Activated naive CD4-positive, alpha-beta T cell treated with anti-CD3 and anti-CD28 coated beads, Interleukin-2, amount 50 U/mL, for 24 hours (primary cell): Measurements from ENCODE around the gene ZNF609.

ENCODE experiments used
- H3K27ac Mint-ChIP-seq: one replicate; pipeline ENCODE4 v1.8.0; 2021; ENCODE audit warnings: mild to moderate bottlenecking, mixed read lengths
- H3K27me3 Mint-ChIP-seq: one replicate; pipeline ENCODE4 v1.8.0; 2021; ENCODE audit warnings: mixed read lengths
- H3K36me3 Mint-ChIP-seq: one replicate; pipeline ENCODE4 v1.8.0; 2021; ENCODE audit warnings: mixed read lengths
- H3K4me1 Mint-ChIP-seq: one replicate; pipeline ENCODE4 v1.8.0; 2021; ENCODE audit warnings: mixed read lengths
- H3K4me3 Mint-ChIP-seq: one replicate; pipeline ENCODE4 v1.8.0; 2021; ENCODE audit warnings: mild to moderate bottlenecking, mixed read lengths
- H3K9me3 Mint-ChIP-seq: one replicate; pipeline ENCODE4 v1.8.0; 2021; ENCODE audit warnings: mixed read lengths

The ZNF609 gene, protein sequence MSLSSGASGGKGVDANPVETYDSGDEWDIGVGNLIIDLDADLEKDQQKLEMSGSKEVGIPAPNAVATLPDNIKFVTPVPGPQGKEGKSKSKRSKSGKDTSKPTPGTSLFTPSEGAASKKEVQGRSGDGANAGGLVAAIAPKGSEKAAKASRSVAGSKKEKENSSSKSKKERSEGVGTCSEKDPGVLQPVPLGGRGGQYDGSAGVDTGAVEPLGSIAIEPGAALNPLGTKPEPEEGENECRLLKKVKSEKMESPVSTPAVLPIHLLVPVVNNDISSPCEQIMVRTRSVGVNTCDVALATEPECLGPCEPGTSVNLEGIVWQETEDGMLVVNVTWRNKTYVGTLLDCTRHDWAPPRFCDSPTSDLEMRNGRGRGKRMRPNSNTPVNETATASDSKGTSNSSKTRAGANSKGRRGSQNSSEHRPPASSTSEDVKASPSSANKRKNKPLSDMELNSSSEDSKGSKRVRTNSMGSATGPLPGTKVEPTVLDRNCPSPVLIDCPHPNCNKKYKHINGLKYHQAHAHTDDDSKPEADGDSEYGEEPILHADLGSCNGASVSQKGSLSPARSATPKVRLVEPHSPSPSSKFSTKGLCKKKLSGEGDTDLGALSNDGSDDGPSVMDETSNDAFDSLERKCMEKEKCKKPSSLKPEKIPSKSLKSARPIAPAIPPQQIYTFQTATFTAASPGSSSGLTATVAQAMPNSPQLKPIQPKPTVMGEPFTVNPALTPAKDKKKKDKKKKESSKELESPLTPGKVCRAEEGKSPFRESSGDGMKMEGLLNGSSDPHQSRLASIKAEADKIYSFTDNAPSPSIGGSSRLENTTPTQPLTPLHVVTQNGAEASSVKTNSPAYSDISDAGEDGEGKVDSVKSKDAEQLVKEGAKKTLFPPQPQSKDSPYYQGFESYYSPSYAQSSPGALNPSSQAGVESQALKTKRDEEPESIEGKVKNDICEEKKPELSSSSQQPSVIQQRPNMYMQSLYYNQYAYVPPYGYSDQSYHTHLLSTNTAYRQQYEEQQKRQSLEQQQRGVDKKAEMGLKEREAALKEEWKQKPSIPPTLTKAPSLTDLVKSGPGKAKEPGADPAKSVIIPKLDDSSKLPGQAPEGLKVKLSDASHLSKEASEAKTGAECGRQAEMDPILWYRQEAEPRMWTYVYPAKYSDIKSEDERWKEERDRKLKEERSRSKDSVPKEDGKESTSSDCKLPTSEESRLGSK (N-terminal part only)

DNA sequence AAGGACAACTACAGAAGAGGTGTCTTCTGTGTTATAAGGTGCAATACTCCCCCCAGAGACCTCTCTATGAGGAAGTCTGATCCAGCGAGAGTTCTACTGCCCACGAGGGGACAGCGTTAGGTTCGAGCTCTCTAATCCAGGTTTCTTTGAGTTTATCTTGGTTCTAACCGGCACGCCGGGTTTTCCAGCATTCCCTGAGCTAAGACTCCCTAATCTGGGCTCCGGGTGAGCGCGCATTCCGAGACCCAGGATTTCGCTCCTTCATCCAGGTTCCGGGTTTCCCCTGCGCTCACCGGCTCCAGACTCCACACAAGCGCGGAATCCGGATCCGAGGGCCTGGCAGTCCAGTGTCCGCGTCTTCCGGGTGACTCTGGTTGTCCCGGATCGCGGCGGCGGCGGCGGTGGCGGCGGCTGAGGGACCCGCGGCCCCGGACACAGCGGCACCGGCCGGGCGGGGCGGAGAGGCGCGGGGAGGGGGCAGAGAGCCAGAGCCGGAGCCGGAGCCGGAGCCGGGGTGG lies at the start of gene ZNF609:
Gene ZNF609 (plus strand): TSS at position 373 of the 518 bp plus-strand sequence. CDS start 38,842 bp downstream, outside the sequence.
- Mint-ChIP-seq H3K9me3 (no peaks in the 10 kb centered on the region), H3K4me1 (peaks cover 87% of the 10 kb centered on the region), H3K36me3 (peaks cover 4% of the 10 kb centered on the region), H3K27me3 (no peaks in the 10 kb centered on the region), H3K4me3 (peak within 1 kb of the TSS; percentile 91), H3K27ac (peak within 1 kb of the TSS; percentile 96)

DNA sequence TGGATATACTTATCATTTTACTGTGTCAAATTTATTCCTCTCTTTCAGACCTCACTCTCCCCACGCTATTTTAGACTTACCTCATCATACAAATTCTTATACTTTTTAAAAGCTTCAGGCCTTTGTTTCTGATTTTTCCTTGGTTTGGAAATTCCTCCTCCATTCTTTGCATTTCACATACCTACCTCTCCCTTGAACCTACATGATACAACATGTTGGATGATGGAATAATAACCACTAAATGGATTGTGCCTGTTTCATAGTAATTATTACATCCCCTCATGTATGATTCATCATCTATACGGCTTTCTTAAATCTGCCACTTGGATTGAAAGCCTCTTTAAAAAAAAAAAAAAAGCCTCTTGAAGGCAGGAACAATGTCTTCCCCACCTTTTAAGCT lies 48.2 kb upstream of the ZNF609 start:
- Mint-ChIP-seq H3K9me3 (no peaks in the 10 kb centered on the region), H3K27ac (no peak overlapping the region)

DNA sequence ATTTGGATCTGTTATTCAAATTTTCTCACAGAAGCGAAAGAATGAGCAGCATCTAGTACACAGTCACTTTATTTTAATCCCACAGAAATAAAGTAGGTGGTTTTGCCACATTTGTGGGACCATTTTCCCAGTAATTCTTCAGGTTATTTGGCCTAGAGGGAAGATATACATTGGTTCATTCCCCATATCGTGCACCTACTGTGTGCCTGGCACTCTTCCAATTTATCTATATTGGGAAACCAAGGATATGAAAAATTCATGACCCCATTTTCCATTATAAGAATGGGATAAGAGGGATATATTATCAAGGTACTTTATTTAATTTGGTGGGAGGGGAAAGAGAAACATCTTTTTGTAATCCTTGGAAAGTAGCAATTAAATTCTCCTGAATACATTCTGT lies 37.7 kb upstream of the ZNF609 start:
- Mint-ChIP-seq H3K36me3 (peaks cover 8% of the 10 kb centered on the region), H3K9me3 (no peaks in the 10 kb centered on the region), H3K27me3 (no peaks in the 10 kb centered on the region), H3K27ac (no peak overlapping the region), H3K4me1 (peaks cover 19% of the 10 kb centered on the region), H3K4me3 (no peak overlapping the region)

More for the DNA sequence above, 48.2 kb upstream of the ZNF609 start:
- no peaks in the 10 kb centered on the region for H3K27me3 Mint-ChIP-seq
- no peak overlapping the region for H3K4me3 Mint-ChIP-seq
- H3K36me3 Mint-ChIP-seq = peaks cover 21% of the 10 kb centered on the region
- no peaks in the 10 kb centered on the region for H3K4me1 Mint-ChIP-seq

DNA sequence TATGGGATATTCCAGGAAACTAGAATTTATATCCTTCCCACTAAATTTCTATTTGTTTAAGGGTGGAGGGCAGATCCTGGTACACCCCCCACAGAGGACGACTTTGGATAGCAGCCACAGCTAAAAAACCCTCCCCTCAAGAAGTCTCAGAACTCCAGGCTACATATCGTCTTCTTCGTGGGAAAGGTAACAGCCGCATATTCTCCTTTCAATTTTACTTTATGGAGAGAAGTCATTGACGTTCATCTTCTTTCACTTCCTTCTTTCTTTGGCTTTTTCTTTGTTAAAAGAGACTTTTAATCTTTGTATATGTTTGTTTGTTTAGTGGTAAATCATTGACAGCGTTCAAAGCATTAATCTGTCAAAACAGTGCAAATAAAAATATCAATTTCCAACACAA lies 36.4 kb upstream of the ZNF609 start:
- H3K36me3 Mint-ChIP-seq = peaks cover 6% of the 10 kb centered on the region

DNA sequence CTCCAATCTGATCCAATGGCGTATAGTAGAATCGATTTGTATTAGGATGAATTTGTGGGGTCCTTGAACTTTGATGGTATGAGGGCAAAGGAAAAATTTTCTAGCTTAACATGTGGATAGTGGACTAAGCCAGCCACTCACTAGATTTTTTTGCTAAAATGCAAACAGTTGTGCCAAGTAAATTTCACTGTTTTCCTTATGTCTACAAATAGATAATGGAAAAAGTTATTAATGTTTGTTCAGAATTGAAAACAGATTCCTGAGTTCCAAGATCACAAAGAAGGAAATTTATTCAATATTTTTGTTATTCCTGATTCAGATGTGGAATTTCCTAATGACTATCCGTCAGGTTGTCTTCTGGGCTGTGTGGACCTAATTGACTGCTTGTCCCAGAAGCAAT lies 35.2 kb upstream of the ZNF609 start:
- H3K27me3 Mint-ChIP-seq = no peaks in the 10 kb centered on the region
- peaks cover 6% of the 10 kb centered on the region for H3K36me3 Mint-ChIP-seq
- no peaks in the 10 kb centered on the region for H3K9me3 Mint-ChIP-seq
- no peak overlapping the region for H3K4me3 Mint-ChIP-seq
- H3K4me1 Mint-ChIP-seq = peaks cover 39% of the 10 kb centered on the region
- H3K27ac Mint-ChIP-seq = no peak overlapping the region

More for the DNA sequence above, 36.4 kb upstream of the ZNF609 start:
- peaks cover 27% of the 10 kb centered on the region for H3K4me1 Mint-ChIP-seq
- no peak overlapping the region for H3K4me3 Mint-ChIP-seq
- no peaks in the 10 kb centered on the region for H3K27me3 Mint-ChIP-seq
- H3K9me3 Mint-ChIP-seq = no peaks in the 10 kb centered on the region
- H3K27ac Mint-ChIP-seq = no peak overlapping the region

DNA sequence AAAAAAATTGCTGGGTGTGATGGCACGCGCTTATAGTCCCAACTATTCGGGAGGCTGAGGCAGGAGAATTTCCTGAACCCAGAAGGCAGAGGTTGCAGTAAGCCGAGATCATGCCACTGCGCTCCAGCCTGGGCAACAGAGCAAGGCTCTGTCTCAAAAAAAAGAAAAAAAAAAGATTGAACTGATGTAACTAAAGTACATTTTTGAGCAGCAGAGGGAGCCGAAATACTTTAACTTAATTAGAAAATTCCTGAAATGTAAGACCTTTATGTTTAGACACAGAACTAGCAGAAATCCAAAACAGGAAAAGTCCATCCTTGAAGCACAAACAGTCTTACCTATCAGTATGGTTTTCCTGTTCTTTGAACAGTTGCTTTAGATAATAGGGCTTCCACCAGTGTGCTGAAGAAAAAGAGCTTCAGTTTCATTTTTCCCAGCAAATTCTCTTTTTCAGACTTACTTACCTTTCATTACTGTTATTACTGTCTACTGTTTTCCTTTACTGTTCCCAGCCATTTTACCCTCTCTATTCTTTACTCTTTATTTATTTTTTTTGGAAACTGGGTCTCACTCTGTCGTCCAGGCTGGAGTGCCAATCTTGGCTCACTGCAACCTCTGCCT lies 33.4 kb upstream of the ZNF609 start:
- Mint-ChIP-seq H3K27ac (peak overlapping the region; percentile 92), H3K4me3 (no peak overlapping the region), H3K36me3 (peaks cover 6% of the 10 kb centered on the region), H3K27me3 (no peaks in the 10 kb centered on the region), H3K9me3 (no peaks in the 10 kb centered on the region), H3K4me1 (peaks cover 50% of the 10 kb centered on the region)

DNA sequence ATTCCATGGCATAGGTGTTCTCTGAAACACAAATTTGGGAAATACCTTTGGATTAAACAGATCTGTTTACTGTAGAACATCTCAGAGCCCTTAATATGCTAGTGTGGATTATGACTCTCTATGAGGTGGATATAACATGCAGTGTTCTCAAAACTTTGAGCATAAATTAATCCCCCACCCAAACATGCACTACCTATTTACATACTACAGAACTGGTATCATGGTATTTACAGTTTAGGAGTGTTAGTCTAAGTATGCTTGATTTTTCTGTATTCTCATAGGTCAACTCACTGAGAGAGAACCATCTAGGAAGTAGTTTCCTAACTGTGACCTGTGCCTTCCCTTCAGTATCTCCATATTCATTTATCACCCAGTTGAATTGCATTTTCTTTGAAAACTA lies 30.9 kb upstream of the ZNF609 start:
- Mint-ChIP-seq H3K36me3 (peaks cover 6% of the 10 kb centered on the region), H3K4me3 (peak overlapping the region; percentile 70), H3K27me3 (no peaks in the 10 kb centered on the region), H3K27ac (peak overlapping the region; percentile 95), H3K9me3 (no peaks in the 10 kb centered on the region), H3K4me1 (peaks cover 57% of the 10 kb centered on the region)

DNA sequence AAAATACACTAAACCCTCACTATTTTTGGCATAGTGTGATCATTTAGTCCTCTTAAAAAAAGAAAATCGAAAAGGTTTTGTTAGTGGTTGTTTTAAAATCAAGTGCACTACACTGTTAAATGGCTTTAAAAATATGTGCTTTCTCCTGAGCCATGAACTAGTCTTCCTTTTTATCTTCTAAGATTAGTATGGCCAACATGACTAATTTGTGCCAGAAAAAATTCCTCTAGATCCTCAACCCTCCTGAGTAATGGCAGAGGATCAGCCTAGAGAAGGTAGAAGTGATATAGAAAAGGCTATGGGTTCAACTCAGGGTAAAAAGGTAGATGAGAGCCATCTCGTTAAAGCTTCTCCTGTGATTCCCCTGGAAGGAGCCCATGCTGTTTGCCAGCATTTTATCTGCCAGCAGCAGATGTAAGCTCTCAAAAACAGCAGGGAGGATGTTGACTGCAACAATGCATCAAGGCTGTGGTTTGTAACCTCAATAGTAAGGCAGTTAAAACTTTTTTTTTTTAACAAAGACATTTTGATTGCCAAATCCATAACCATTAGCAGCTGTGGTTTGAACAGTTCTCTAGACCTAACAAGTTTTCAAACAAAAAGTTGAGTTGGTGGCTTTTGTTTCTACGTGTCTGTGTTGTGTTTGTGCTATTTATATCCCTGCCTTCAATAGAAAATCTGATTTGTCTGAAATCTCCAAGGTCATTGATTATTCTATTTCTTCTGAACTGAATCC lies 30.2 kb upstream of the ZNF609 start:
- peaks cover 57% of the 10 kb centered on the region for H3K4me1 Mint-ChIP-seq
- no peaks in the 10 kb centered on the region for H3K27me3 Mint-ChIP-seq
- H3K36me3 Mint-ChIP-seq = peaks cover 7% of the 10 kb centered on the region
- H3K4me3 Mint-ChIP-seq = peak overlapping the region; percentile 70
- peak overlapping the region; percentile 95 for H3K27ac Mint-ChIP-seq
- no peaks in the 10 kb centered on the region for H3K9me3 Mint-ChIP-seq

DNA sequence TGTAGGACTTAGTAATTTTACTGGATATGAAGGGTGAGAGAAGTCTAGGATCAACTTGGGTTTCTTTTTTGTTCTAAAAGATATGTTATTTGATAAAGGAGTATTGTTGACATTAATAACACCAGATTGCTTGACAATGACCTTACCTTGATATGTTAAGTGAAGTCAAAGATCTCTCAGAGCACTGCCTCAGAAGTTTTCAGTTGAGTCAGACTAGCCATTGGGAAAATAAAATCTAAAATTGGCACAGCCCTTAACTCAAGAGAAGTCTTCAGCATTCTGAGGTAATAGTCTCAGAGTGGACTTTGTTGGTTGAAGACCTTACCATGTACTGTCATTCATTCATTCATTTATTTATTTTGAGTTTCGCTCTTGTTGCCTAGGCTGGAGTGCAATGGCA lies 22.4 kb upstream of the ZNF609 start:
- Mint-ChIP-seq H3K4me1 (peaks cover 51% of the 10 kb centered on the region), H3K36me3 (peaks cover 12% of the 10 kb centered on the region), H3K4me3 (peak overlapping the region; percentile 0), H3K27me3 (no peaks in the 10 kb centered on the region), H3K27ac (no peak overlapping the region), H3K9me3 (no peaks in the 10 kb centered on the region)

DNA sequence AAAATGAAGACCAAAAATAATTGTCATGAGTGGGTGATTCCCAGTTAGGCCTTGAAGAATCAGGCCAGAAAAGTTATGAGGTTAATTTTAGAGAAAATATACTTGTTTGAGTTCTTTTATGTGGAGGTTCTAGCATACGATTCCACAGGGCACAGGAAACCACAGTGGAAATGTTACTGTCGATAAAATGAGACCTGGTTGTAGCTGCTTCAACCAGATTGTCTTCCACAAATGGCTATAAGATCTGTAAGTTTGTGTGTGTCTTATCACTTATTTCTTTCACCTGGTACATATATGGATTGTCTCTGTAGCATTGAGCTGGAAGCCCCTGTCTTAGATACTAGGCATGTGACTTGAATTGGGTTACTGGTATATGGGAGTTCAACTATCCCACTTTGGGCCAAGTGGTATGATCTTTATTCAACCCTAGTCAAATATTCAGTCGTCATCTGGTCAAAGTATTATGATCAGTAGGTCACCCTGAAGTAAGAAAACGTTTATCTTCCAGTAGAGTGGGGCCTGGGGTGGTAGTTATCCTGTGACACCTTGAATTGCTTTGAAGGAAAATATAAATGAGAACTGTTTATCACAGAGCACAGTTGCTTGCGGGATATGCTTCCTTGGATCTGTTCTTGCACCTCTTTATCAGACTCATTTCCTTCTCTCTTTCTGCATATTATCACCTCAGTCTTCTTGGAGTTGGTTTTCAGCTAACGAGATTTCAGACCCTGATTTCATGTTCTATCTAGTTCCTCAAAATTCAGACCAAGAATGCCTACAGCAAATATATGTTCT lies 21.5 kb upstream of the ZNF609 start:
- no peaks in the 10 kb centered on the region for H3K27me3 Mint-ChIP-seq
- peak overlapping the region; percentile 65 for H3K27ac Mint-ChIP-seq
- H3K36me3 Mint-ChIP-seq = peaks cover 10% of the 10 kb centered on the region
- no peaks in the 10 kb centered on the region for H3K9me3 Mint-ChIP-seq
- peaks cover 55% of the 10 kb centered on the region for H3K4me1 Mint-ChIP-seq
- peak overlapping the region; percentile 27 for H3K4me3 Mint-ChIP-seq

DNA sequence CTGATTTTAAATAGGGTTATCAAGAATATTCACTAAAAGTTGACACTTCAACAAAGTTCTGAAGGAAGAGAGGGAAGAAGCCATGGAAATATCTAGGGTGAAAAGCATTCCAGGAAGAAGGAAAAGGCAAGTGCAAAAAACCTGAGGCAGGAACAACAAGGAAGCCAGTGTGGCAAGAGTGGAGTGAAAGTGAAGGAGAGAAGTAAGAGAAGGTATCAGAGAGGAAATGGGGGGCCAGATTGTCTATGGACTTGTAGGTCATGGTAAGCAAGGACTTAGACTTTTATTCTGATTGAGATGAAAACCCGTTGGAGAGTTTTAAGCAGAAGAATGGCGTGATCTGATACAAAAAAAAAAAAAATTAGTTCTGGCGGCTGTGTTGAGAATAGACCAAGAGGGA lies 18.5 kb upstream of the ZNF609 start:
- Mint-ChIP-seq H3K4me1 (peaks cover 58% of the 10 kb centered on the region), H3K36me3 (peaks cover 7% of the 10 kb centered on the region), H3K27ac (peak overlapping the region; percentile 91), H3K4me3 (peak overlapping the region; percentile 19), H3K9me3 (no peaks in the 10 kb centered on the region), H3K27me3 (no peaks in the 10 kb centered on the region)

DNA sequence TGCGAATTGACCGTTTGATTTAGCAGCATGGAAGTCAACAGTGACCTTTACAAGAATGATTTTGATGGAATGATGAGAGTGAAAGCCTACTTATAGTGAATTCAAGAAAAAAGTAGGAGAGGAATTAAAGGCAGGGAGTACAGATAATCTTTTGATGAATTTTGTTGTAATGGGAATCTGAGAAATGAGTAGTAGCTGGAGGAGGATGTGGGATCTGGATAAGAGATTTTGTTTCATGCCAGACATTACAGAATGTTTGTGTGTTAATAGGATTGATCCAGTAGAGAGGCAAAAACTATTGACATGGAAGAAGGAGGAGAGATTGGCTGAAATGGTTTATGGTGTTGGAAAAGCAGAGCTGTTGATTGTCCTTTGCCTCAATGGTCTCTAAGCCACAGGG lies 17.4 kb upstream of the ZNF609 start:
- Mint-ChIP-seq H3K27me3 (no peaks in the 10 kb centered on the region), H3K27ac (peak overlapping the region; percentile 98), H3K36me3 (peaks cover 13% of the 10 kb centered on the region), H3K9me3 (no peaks in the 10 kb centered on the region), H3K4me1 (peaks cover 59% of the 10 kb centered on the region), H3K4me3 (peak overlapping the region; percentile 20)

DNA sequence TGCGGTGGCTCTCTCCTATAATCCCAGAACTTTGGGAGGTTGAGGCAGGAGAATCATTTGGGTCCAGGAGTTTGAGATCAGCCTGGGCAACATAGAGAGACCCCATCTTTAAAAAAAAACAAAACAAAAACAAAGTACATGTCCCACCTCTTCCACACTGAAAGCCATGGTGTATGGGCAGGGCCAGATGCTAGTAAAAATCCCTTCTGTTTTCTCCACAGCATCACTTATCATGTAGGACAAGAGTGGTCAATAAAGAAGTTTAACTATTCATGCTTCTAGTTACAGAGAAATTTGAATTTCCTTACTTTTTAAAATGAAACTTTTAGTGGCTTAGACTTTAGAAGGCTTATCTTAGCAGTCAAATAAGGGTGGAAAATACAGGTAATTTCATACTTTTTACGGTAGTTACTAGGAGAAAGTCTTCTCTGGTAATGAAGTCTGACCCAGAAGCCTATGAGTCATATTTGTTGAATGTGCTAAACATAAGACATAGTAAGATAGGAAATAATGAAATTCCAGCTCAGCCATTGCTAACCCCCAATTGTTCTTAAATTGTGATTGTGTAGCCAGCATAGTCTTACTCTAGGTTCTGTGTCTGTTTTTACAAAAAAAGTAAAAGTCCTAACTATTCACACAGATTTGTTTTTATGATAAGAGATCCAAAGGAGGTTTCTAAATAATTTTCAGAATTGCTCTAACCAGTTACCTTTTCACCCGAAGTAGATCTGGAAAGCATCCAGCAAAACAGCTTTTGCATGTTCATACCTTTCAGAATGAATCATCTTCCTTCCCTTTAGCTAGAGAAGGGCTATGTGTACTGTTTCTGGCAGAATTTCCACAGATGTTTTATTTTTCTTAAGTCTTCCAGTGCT lies 16.4 kb upstream of the ZNF609 start:
- Mint-ChIP-seq H3K27me3 (no peaks in the 10 kb centered on the region), H3K27ac (peak overlapping the region; percentile 98), H3K36me3 (peaks cover 14% of the 10 kb centered on the region), H3K4me3 (peak overlapping the region; percentile 88), H3K4me1 (peaks cover 57% of the 10 kb centered on the region), H3K9me3 (no peaks in the 10 kb centered on the region)
